ENCODE results near the gene SDR9C7.
"Not testable (repeated sequence)": the region's sequence is repeated elsewhere in the genome, so short reads cannot be mapped to it uniquely, and the experiment has no call there.

SDR9C7 gene

GRCh38 chr12:56922031-56922430, 12.2 kb downstream of the SDR9C7 start:
- no peaks in the 10 kb centered on the region for H4K20me1 ChIP-seq (ENCODE audit: low read depth, low read length)
- H3K36me3 ChIP-seq (ENCODE audit: low read length) = no peaks in the 10 kb centered on the region
- H3K9ac ChIP-seq (ENCODE audit: low read length) = no peak overlapping the region
- no peaks in the 10 kb centered on the region for H3K9me3 ChIP-seq (ENCODE audit: insufficient read depth, low read length)
- H3K27ac ChIP-seq (ENCODE audit: low read depth, low read length) = no peak overlapping the region
- H3K79me2 ChIP-seq (ENCODE audit: insufficient read depth, low read length) = no peaks in the 10 kb centered on the region
- H3K9me2 ChIP-seq (replicated peaks; ENCODE audit: insufficient read depth, low read length) = no peaks in the 10 kb centered on the region
- H3K4me2 ChIP-seq (ENCODE audit: low read depth, low read length, poor library complexity, severe bottlenecking) = no peak overlapping the region
- no peaks in the 10 kb centered on the region for H3F3A ChIP-seq (ENCODE audit: insufficient read depth)
- no peaks in the 10 kb centered on the region for H3K27me3 ChIP-seq (ENCODE audit: low read length)
- no peak overlapping the region for H2AFZ ChIP-seq (ENCODE audit: low read depth, low read length, severe bottlenecking)
- H3K4me3 ChIP-seq (ENCODE audit: insufficient read depth, low read length, poor library complexity, severe bottlenecking) = no peak overlapping the region
- no peak for TF ChIP-seq EZH2phosphoT487 (conservative IDR thresholded peaks at IDR 0.05; ENCODE audit: low read length)
- no peak for TF ChIP-seq CTCF (IDR thresholded peaks at IDR 0.05; ENCODE audit: insufficient read depth, low read length, poor library complexity, severe bottlenecking)

- Histone ChIP-seq H3K4me2 (ENCODE audit: low read depth, low read length, poor library complexity, severe bottlenecking) (no peak overlapping the region), H4K20me1 (ENCODE audit: low read depth, low read length) (no peaks in the 10 kb centered on the region), H3K9ac (ENCODE audit: low read length) (no peak overlapping the region), H3K36me3 (ENCODE audit: low read length) (no peaks in the 10 kb centered on the region), H3K9me3 (ENCODE audit: insufficient read depth, low read length) (no peaks in the 10 kb centered on the region), H3F3A (ENCODE audit: insufficient read depth) (no peaks in the 10 kb centered on the region), H3K79me2 (ENCODE audit: insufficient read depth, low read length) (no peaks in the 10 kb centered on the region), H3K4me3 (ENCODE audit: insufficient read depth, low read length, poor library complexity, severe bottlenecking) (no peak overlapping the region), H3K9me2 (replicated peaks; ENCODE audit: insufficient read depth, low read length) (no peaks in the 10 kb centered on the region), H2AFZ (ENCODE audit: low read depth, low read length, severe bottlenecking) (no peak overlapping the region), H3K27ac (ENCODE audit: low read depth, low read length) (no peak overlapping the region), H3K27me3 (ENCODE audit: low read length) (no peaks in the 10 kb centered on the region)
- no peak for TF ChIP-seq CTCF (IDR thresholded peaks at IDR 0.05; ENCODE audit: insufficient read depth, low read length, poor library complexity, severe bottlenecking)
- TF ChIP-seq EZH2phosphoT487 (conservative IDR thresholded peaks at IDR 0.05; ENCODE audit: low read length) = no peak
Observed at GRCh38 chr12:56921346-56921745, 12.9 kb downstream of the SDR9C7 start.

- not testable (repeated sequence) for H3K4me3 ChIP-seq (ENCODE audit: insufficient read depth, low read length, poor library complexity, severe bottlenecking); H2AFZ ChIP-seq (ENCODE audit: low read depth, low read length, severe bottlenecking); H3K27ac ChIP-seq (ENCODE audit: low read depth, low read length); H3K4me2 ChIP-seq (ENCODE audit: low read depth, low read length, poor library complexity, severe bottlenecking); H3K9me3 ChIP-seq (ENCODE audit: insufficient read depth, low read length); H3K9me2 ChIP-seq (replicated peaks; ENCODE audit: insufficient read depth, low read length); H3K9ac ChIP-seq (ENCODE audit: low read length); H3F3A ChIP-seq (ENCODE audit: insufficient read depth); H3K27me3 ChIP-seq (ENCODE audit: low read length); H4K20me1 ChIP-seq (ENCODE audit: low read depth, low read length); H3K36me3 ChIP-seq (ENCODE audit: low read length); H3K79me2 ChIP-seq (ENCODE audit: insufficient read depth, low read length)
Observed at GRCh38 chr12:56918139-56918538, 16.1 kb downstream of the SDR9C7 start.

- TF ChIP-seq EZH2phosphoT487 (conservative IDR thresholded peaks at IDR 0.05; ENCODE audit: low read length) (no peak), CTCF (IDR thresholded peaks at IDR 0.05; ENCODE audit: insufficient read depth, low read length, poor library complexity, severe bottlenecking) (no peak)
- no peak overlapping the region for H3K27ac ChIP-seq (ENCODE audit: low read depth, low read length)
- no peaks in the 10 kb centered on the region for H3K9me2 ChIP-seq (replicated peaks; ENCODE audit: insufficient read depth, low read length)
- H3K4me3 ChIP-seq (ENCODE audit: insufficient read depth, low read length, poor library complexity, severe bottlenecking) = no peak overlapping the region
- H3K27me3 ChIP-seq (ENCODE audit: low read length) = no peaks in the 10 kb centered on the region
- H3K36me3 ChIP-seq (ENCODE audit: low read length) = no peaks in the 10 kb centered on the region
- no peaks in the 10 kb centered on the region for H3K9me3 ChIP-seq (ENCODE audit: insufficient read depth, low read length)
- H3K4me2 ChIP-seq (ENCODE audit: low read depth, low read length, poor library complexity, severe bottlenecking) = no peak overlapping the region
- H3K9ac ChIP-seq (ENCODE audit: low read length) = no peak overlapping the region
- no peaks in the 10 kb centered on the region for H4K20me1 ChIP-seq (ENCODE audit: low read depth, low read length)
- no peaks in the 10 kb centered on the region for H3K79me2 ChIP-seq (ENCODE audit: insufficient read depth, low read length)
- H3F3A ChIP-seq (ENCODE audit: insufficient read depth) = no peaks in the 10 kb centered on the region
- no peak overlapping the region for H2AFZ ChIP-seq (ENCODE audit: low read depth, low read length, severe bottlenecking)
Observed at GRCh38 chr12:56916996-56917333, 17.2 kb downstream of the SDR9C7 start.

All from SU-DHL-6 (cell line).